GM12873 (cell line): ENCODE data around the gene SPOPL.
A peak's percentile ranks its signal among the peaks of the same experiment; 100 is the strongest.

Experiments used
- CTCF ChIP-seq: IDR thresholded peaks from 2 replicates; pipeline ENCODE4 v1.5.1; 2012; ENCODE audit warnings: low read depth, mild to moderate bottlenecking, moderate library complexity, low read length, control low read depth; ENCODE audit not compliant: insufficient read depth; ENCODE audit errors: missing control alignments

Gene SPOPL

GRCh38 chr2:138469411-138469810 is 32.2 kb upstream of the SPOPL start:
- TF ChIP-seq CTCF: no peak

- TF ChIP-seq CTCF: no peak
These were observed 30.6 kb upstream of the SPOPL start for GRCh38 chr2:138470941-138471340.

- TF ChIP-seq CTCF: no peak
These were observed 27.3 kb upstream of the SPOPL start for GRCh38 chr2:138474100-138474825.

GRCh38 chr2:138475277-138475776 is 26.2 kb upstream of the SPOPL start:
- no peak for TF ChIP-seq CTCF

- TF ChIP-seq CTCF: no peak
These were observed 25.4 kb upstream of the SPOPL start for GRCh38 chr2:138476186-138476585.

- peak; percentile 20 for TF ChIP-seq CTCF
These were observed 24.6 kb upstream of the SPOPL start for GRCh38 chr2:138476940-138477339.

- TF ChIP-seq CTCF: no peak
These were observed 16.6 kb upstream of the SPOPL start for GRCh38 chr2:138485019-138485418.
